ENCODE measurements around the gene METTL13. TPM values are rescaled to one million over a fixed set of nuclear protein-coding genes. Genes with fewer than 3 reads are reported as not detected.

The METTL13 gene
- total RNA-seq, 4 donors from 2014 or later, result 14.1 to 30.4 (median 15.7) TPM

GRCh38 chr1:171841050-171841910 is 59.8 kb downstream of the METTL13 start, which contains the start of gene DNM3:
TSS of gene DNM3 (plus strand) at chr1:171841498. CDS start at chr1:171841657, 159 bp downstream.
- H3K4me3 ChIP-seq, result peak within 1 kb of the TSS; percentile 39 to 86
- peak; percentile 98 for ATAC-seq
- 0 to 4% methylated on average over 4 to 10 of the region's 85 CpGs for WGBS, 2 donors (ENCODE audit: low coverage in 1 of 2)
- H3K4me1 ChIP-seq, result peaks cover 0 to 16% (median 0%) of the 10 kb centered on the region in 3 donors
- H3K9me3 ChIP-seq, result no peaks in the 10 kb centered on the region
- no peaks in the 10 kb centered on the region for H3K36me3 ChIP-seq
- H3K27me3 ChIP-seq, result no peaks in the 10 kb centered on the region
- peak within 1 kb of the TSS in 3 of 4 donors; percentile 78 to 86 (median 79) for H3K27ac ChIP-seq
- TF ChIP-seq POLR2A (IDR thresholded peaks at IDR 0.05) (peak; percentile 42 to 59), POLR2AphosphoS5 (IDR thresholded peaks at IDR 0.05) (peak; percentile 70), EP300 (IDR thresholded peaks at IDR 0.05) (no peak)

GRCh38 chr1:171841931-171842761 is 60.7 kb downstream of the METTL13 start:
- no peaks in the 10 kb centered on the region for H3K9me3 ChIP-seq
- peak overlapping the region in 3 of 4 donors; percentile 78 to 86 (median 79) for H3K27ac ChIP-seq
- H3K27me3 ChIP-seq, result no peaks in the 10 kb centered on the region
- no peak for ATAC-seq
- peak overlapping the region; percentile 39 to 86 for H3K4me3 ChIP-seq
- 0 to 2% methylated on average over 9 to 10 of the region's 40 CpGs for WGBS, 2 donors (ENCODE audit: low coverage in 1 of 2)
- H3K4me1 ChIP-seq, result peaks cover 0 to 16% (median 0%) of the 10 kb centered on the region in 3 donors
- no peaks in the 10 kb centered on the region for H3K36me3 ChIP-seq
- TF ChIP-seq CTCF (IDR thresholded peaks at IDR 0.05), result no peak
- no peak for TF ChIP-seq POLR2AphosphoS5 (IDR thresholded peaks at IDR 0.05)
- TF ChIP-seq POLR2A (IDR thresholded peaks at IDR 0.05), result no peak
- no peak for TF ChIP-seq EP300 (IDR thresholded peaks at IDR 0.05)

- WGBS, 2 donors (ENCODE audit: low coverage in 1 of 2), result 70 to 80% methylated on average over 2 of the region's 2 CpGs
- H3K4me1 ChIP-seq, result peaks cover 0 to 16% (median 0%) of the 10 kb centered on the region in 3 donors
- ATAC-seq, result no peak
- H3K9me3 ChIP-seq, result no peaks in the 10 kb centered on the region
- no peak overlapping the region for H3K4me3 ChIP-seq
- no peak for TF ChIP-seq POLR2AphosphoS5 (IDR thresholded peaks at IDR 0.05)
- TF ChIP-seq POLR2A (IDR thresholded peaks at IDR 0.05), result no peak
- TF ChIP-seq CTCF (IDR thresholded peaks at IDR 0.05), result no peak
- TF ChIP-seq EP300 (IDR thresholded peaks at IDR 0.05), result no peak
- no peaks in the 10 kb centered on the region for H3K27me3 ChIP-seq
- H3K36me3 ChIP-seq, result no peaks in the 10 kb centered on the region
- H3K27ac ChIP-seq, result no peak overlapping the region
These were observed 62.9 kb downstream of the METTL13 start for GRCh38 chr1:171844381-171844780.

GRCh38 chr1:171845998-171846397 is 64.5 kb downstream of the METTL13 start:
- H3K4me1 ChIP-seq, result peaks cover 0 to 16% (median 0%) of the 10 kb centered on the region in 3 donors
- no peak for ATAC-seq

More at GRCh38 chr1:171845998-171846397, 64.5 kb downstream of the METTL13 start:
- Histone ChIP-seq H3K36me3 (no peaks in the 10 kb centered on the region), H3K4me3 (no peak overlapping the region), H3K9me3 (no peaks in the 10 kb centered on the region), H3K27ac (no peak overlapping the region), H3K27me3 (no peaks in the 10 kb centered on the region)
- TF ChIP-seq POLR2A (IDR thresholded peaks at IDR 0.05) (no peak), POLR2AphosphoS5 (IDR thresholded peaks at IDR 0.05) (no peak), CTCF (IDR thresholded peaks at IDR 0.05) (no peak), EP300 (IDR thresholded peaks at IDR 0.05) (no peak)

Small RNA genes within 50 kb of the gene (small RNA-seq; reads per million reads assigned to genes)
- gene RF00601, result 0 reads per million in 4 donors

Other genes with a start within 250 kb of the METTL13 start
- not detected for gene MYOCOS, start 159.4 kb upstream of the METTL13 start, total RNA-seq
- 1,000 to 10,000 TPM in 1 of 4 donors, 100 to 1,000 TPM in 2, 10 to 100 TPM in 1; 88.5 to 1,432 (median 227) TPM for gene MYOC, start 129.0 kb upstream of the METTL13 start, total RNA-seq
- 10 to 100 TPM; 16.3 to 37.5 (median 20.0) TPM for gene VAMP4, start 39.6 kb upstream of the METTL13 start, total RNA-seq
- 1 to 10 TPM; 1.9 to 5.0 (median 3.9) TPM for gene DNM3, start 59.8 kb downstream of the METTL13 start, total RNA-seq

All from gastroesophageal sphincter (tissue), 4 donors.